GM12801 (cell line): ENCODE measurements around the gene PELI3.
A peak's percentile ranks its signal among the peaks of the same experiment; 100 is the strongest.

ENCODE experiments used
- TF ChIP-seq, protein P1 (sequence below): IDR thresholded peaks from one replicate; pipeline ENCODE4 v1.5.1; 2011; ENCODE audit warnings: control low read depth; ENCODE audit not compliant: insufficient read length; ENCODE audit errors: extremely low read depth

PELI3 gene

DNA sequence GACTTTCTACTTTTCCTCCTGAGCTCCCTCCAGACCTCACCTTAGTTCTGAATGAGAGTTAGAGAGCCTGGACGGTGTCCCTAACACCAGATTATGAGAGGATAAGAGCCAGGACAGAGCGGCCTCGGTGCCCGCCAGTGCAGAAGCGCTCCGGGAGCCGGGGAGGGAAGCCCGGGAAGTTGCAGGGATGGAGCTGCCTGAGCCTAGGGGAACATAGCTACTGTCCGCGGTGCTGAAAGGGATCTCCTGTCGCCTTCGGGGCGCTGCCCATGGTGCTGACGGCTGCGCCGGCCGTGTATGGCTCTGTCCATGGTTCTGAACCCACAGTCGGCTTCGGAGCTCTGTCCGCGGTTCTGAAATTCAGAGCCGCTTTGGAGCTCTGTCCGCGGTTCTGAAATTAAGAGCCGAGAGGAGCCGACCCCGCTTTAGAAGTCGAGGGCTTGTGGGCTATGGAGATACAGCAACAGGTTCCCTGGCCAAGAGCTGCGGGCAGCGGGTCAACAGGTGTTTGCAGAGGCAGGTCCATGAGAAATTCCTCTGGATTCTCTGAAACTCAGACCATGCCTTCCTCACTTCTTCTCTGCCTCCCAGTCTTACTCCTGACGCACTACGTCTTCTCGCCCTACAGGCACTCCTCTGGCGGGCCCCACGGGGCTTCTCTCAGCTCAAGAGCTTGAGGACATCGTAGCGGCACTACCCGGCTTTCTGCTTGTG is 45.1 kb upstream of the PELI3 start:
- TF ChIP-seq, protein P1, sequence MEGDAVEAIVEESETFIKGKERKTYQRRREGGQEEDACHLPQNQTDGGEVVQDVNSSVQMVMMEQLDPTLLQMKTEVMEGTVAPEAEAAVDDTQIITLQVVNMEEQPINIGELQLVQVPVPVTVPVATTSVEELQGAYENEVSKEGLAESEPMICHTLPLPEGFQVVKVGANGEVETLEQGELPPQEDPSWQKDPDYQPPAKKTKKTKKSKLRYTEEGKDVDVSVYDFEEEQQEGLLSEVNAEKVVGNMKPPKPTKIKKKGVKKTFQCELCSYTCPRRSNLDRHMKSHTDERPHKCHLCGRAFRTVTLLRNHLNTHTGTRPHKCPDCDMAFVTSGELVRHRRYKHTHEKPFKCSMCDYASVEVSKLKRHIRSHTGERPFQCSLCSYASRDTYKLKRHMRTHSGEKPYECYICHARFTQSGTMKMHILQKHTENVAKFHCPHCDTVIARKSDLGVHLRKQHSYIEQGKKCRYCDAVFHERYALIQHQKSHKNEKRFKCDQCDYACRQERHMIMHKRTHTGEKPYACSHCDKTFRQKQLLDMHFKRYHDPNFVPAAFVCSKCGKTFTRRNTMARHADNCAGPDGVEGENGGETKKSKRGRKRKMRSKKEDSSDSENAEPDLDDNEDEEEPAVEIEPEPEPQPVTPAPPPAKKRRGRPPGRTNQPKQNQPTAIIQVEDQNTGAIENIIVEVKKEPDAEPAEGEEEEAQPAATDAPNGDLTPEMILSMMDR, result no peak

DNA sequence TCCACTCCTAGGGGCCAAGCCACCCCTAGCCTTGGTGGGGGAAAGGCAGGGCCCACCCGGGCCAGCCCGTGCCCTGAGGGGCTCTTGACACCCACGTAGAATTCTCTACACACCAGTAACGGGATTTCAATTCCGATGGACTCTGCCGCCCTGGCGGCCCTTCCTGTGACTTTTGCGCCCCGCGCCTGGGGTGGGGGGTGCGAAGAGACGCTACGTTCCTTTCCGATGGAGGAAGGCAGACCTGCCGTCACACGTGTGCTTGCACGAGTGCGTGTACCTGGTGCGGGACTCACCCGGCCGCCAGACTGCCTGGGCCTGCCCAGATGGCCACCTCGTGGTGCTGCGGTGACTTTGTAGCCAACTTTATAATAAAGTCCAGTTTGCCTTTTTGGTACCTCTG is 40.4 kb upstream of the PELI3 start:
- TF ChIP-seq, protein P1, result no peak

GRCh38 chr11:66428933-66429332 is 37.8 kb upstream of the PELI3 start:
- TF ChIP-seq, protein P1, result no peak

- TF ChIP-seq, protein P1, result no peak
Observed at GRCh38 chr11:66429983-66430602, 36.6 kb upstream of the PELI3 start.

DNA sequence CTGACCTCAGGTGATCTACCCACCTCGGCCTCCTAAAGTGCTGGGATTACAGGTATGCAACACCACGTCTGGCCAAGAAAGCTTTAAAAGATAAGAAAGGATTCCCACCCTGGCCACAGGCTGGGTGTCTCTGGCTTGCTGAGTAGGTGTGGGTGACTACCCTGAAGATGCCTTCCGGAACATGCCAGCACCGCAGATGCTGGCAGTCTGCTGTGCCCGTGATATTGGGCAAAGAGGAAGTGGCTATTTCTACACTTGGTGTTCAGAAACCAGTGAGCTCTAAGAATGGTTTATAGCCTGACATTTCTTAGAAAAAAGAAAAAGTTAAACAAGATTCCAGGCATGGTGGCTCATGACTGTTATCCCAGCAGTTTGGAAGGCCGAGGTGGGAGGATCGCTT is 34.1 kb upstream of the PELI3 start:
- TF ChIP-seq, protein P1, result no peak

GRCh38 chr11:66437979-66438503 is 28.7 kb upstream of the PELI3 start:
- TF ChIP-seq, protein P1, result no peak

- TF ChIP-seq, protein P1, result peak; percentile 70
Observed at GRCh38 chr11:66438504-66439466, 27.9 kb upstream of the PELI3 start, which contains the start of gene MRPL11. MRPL11 (minus strand) TSS chr11:66438848; CDS start chr11:66438754, 94 bp downstream.
